ENCODE measurements around the gene ATG7. TPM values are rescaled to one million over a fixed set of nuclear protein-coding genes. Genes with fewer than 3 reads are reported as not detected.
"Not testable (repeated sequence)": the region's sequence is repeated elsewhere in the genome, so short reads cannot be mapped to it uniquely, and the experiment has no call there.

ATG7 gene
- total RNA-seq, 2 experiments from 2014 or later = 26.9 to 35.1 TPM

- Mint-ChIP-seq H3K36me3 (ENCODE audit: low read depth) (peaks cover 28% of the 10 kb centered on the region), H3K4me3 (no peak overlapping the region), H3K9me3 (no peaks in the 10 kb centered on the region), H3K27me3 (no peaks in the 10 kb centered on the region), H3K4me1 (peaks cover 22% of the 10 kb centered on the region), H3K27ac (no peak overlapping the region)
- ChIA-PET POLR2A (no interaction called here), CTCF (no interaction called here)
- no peak for DNase-seq
These were observed 315.6 kb downstream of the ATG7 start for GRCh38 chr3:11587766-11588165.

GRCh38 chr3:11588338-11588737, 316.1 kb downstream of the ATG7 start:
- Mint-ChIP-seq H3K4me1 (peaks cover 23% of the 10 kb centered on the region), H3K27ac (no peak overlapping the region), H3K9me3 (no peaks in the 10 kb centered on the region), H3K36me3 (ENCODE audit: low read depth) (peaks cover 29% of the 10 kb centered on the region), H3K4me3 (no peak overlapping the region), H3K27me3 (no peaks in the 10 kb centered on the region)
- ChIA-PET CTCF (no interaction called here), POLR2A (no interaction called here)
- DNase-seq = no peak

GRCh38 chr3:11588755-11589154, 316.6 kb downstream of the ATG7 start:
- ChIA-PET POLR2A (no interaction called here), CTCF (no interaction called here)
- Mint-ChIP-seq H3K36me3 (ENCODE audit: low read depth) (peaks cover 32% of the 10 kb centered on the region), H3K27me3 (no peaks in the 10 kb centered on the region), H3K27ac (no peak overlapping the region), H3K9me3 (no peaks in the 10 kb centered on the region), H3K4me3 (no peak overlapping the region), H3K4me1 (peaks cover 25% of the 10 kb centered on the region)
- no peak for DNase-seq

- no peak for DNase-seq
- Mint-ChIP-seq H3K36me3 (ENCODE audit: low read depth) (peaks cover 33% of the 10 kb centered on the region), H3K4me1 (peaks cover 26% of the 10 kb centered on the region), H3K27ac (no peak overlapping the region), H3K4me3 (no peak overlapping the region), H3K27me3 (no peaks in the 10 kb centered on the region), H3K9me3 (no peaks in the 10 kb centered on the region)
- POLR2A ChIA-PET = no interaction called here
- CTCF ChIA-PET = no interaction called here
These were observed 317.5 kb downstream of the ATG7 start for GRCh38 chr3:11589706-11590105.

- H3K9me3 Mint-ChIP-seq = no peaks in the 10 kb centered on the region
- no peak overlapping the region for H3K4me3 Mint-ChIP-seq
- H3K27me3 Mint-ChIP-seq = no peaks in the 10 kb centered on the region
- CTCF ChIA-PET = no interaction called here
- POLR2A ChIA-PET = interaction anchor here (1.0 kb wide), 1 partner anchor 35 kb away, joined by 3 read pairs; no protein-coding TSS in a partner anchor
- H3K4me1 Mint-ChIP-seq = peaks cover 28% of the 10 kb centered on the region
- H3K36me3 Mint-ChIP-seq (ENCODE audit: low read depth) = peaks cover 38% of the 10 kb centered on the region
- DNase-seq = no peak
- no peak overlapping the region for H3K27ac Mint-ChIP-seq
These were observed 318.8 kb downstream of the ATG7 start for GRCh38 chr3:11591002-11591355.

- Mint-ChIP-seq H3K9me3 (peaks cover 3% of the 10 kb centered on the region), H3K4me1 (peaks cover 28% of the 10 kb centered on the region), H3K36me3 (ENCODE audit: low read depth) (peaks cover 43% of the 10 kb centered on the region), H3K27ac (no peak overlapping the region), H3K4me3 (no peak overlapping the region), H3K27me3 (no peaks in the 10 kb centered on the region)
- no peak for DNase-seq
- ChIA-PET POLR2A (no interaction called here), CTCF (no interaction called here)
These were observed 319.4 kb downstream of the ATG7 start for GRCh38 chr3:11591391-11592282.

- Mint-ChIP-seq H3K4me3 (no peak overlapping the region), H3K27ac (no peak overlapping the region), H3K27me3 (no peaks in the 10 kb centered on the region), H3K9me3 (peaks cover 8% of the 10 kb centered on the region), H3K36me3 (ENCODE audit: low read depth) (peaks cover 47% of the 10 kb centered on the region), H3K4me1 (peaks cover 25% of the 10 kb centered on the region)
- ChIA-PET CTCF (no interaction called here), POLR2A (no interaction called here)
- DNase-seq = no peak
These were observed 320.5 kb downstream of the ATG7 start for GRCh38 chr3:11592445-11593298.

- ChIA-PET POLR2A (no interaction called here), CTCF (no interaction called here)
- DNase-seq = no peak
- peaks cover 17% of the 10 kb centered on the region for H3K4me1 Mint-ChIP-seq
- H3K27ac Mint-ChIP-seq = no peak overlapping the region
- peaks cover 11% of the 10 kb centered on the region for H3K9me3 Mint-ChIP-seq
- H3K4me3 Mint-ChIP-seq = no peak overlapping the region
- peaks cover 47% of the 10 kb centered on the region for H3K36me3 Mint-ChIP-seq (ENCODE audit: low read depth)
- no peaks in the 10 kb centered on the region for H3K27me3 Mint-ChIP-seq
These were observed 321.3 kb downstream of the ATG7 start for GRCh38 chr3:11593318-11594034.

GRCh38 chr3:11595024-11595423, 322.8 kb downstream of the ATG7 start:
- H3K27me3 Mint-ChIP-seq, H3K27ac Mint-ChIP-seq, H3K4me1 Mint-ChIP-seq, DNase-seq, H3K4me3 Mint-ChIP-seq, CTCF ChIA-PET, POLR2A ChIA-PET: not testable (repeated sequence)
- peaks cover 51% of the 10 kb centered on the region for H3K36me3 Mint-ChIP-seq (ENCODE audit: low read depth)
- peaks cover 11% of the 10 kb centered on the region for H3K9me3 Mint-ChIP-seq

- Mint-ChIP-seq H3K4me1 (peaks cover 10% of the 10 kb centered on the region), H3K9me3 (peaks cover 11% of the 10 kb centered on the region), H3K36me3 (ENCODE audit: low read depth) (peaks cover 60% of the 10 kb centered on the region), H3K27me3 (no peaks in the 10 kb centered on the region), H3K4me3 (no peak overlapping the region), H3K27ac (no peak overlapping the region)
- no peak for DNase-seq
- POLR2A ChIA-PET = no interaction called here
- CTCF ChIA-PET = no interaction called here
These were observed 324.2 kb downstream of the ATG7 start for GRCh38 chr3:11596387-11596786.

- H3K27me3 Mint-ChIP-seq = no peaks in the 10 kb centered on the region
- no peak overlapping the region for H3K4me3 Mint-ChIP-seq
- no peak overlapping the region for H3K27ac Mint-ChIP-seq
- DNase-seq = no peak
- H3K36me3 Mint-ChIP-seq (ENCODE audit: low read depth) = peaks cover 51% of the 10 kb centered on the region
- ChIA-PET POLR2A (interaction anchor here (0.8 kb wide), 1 partner anchor 24 kb away, joined by 3 read pairs; no protein-coding TSS in a partner anchor), CTCF (interaction anchor here (1.1 kb wide), 1 partner anchor 14 kb away, joined by 3 read pairs; no protein-coding TSS in a partner anchor)
- H3K4me1 Mint-ChIP-seq = peaks cover 2% of the 10 kb centered on the region
- peaks cover 11% of the 10 kb centered on the region for H3K9me3 Mint-ChIP-seq
These were observed 328.5 kb downstream of the ATG7 start for GRCh38 chr3:11600501-11601282.

- peaks cover 53% of the 10 kb centered on the region for H3K36me3 Mint-ChIP-seq (ENCODE audit: low read depth)
- H3K4me3 Mint-ChIP-seq = no peak overlapping the region
- H3K4me1 Mint-ChIP-seq = peaks cover 8% of the 10 kb centered on the region
- no peaks in the 10 kb centered on the region for H3K27me3 Mint-ChIP-seq
- DNase-seq = no peak
- POLR2A ChIA-PET = no interaction called here
- H3K27ac Mint-ChIP-seq = no peak overlapping the region
- CTCF ChIA-PET = no interaction called here
- peaks cover 8% of the 10 kb centered on the region for H3K9me3 Mint-ChIP-seq
These were observed 329.4 kb downstream of the ATG7 start for GRCh38 chr3:11601446-11602238.
